GM12874 (cell line): ENCODE results near the gene YAF2.

ENCODE experiments used
- CTCF ChIP-seq: IDR thresholded peaks from 2 replicates; pipeline ENCODE4 v1.5.1; 2011; ENCODE audit warnings: low read depth, mild to moderate bottlenecking, control low read depth, low read length, moderate library complexity; ENCODE audit not compliant: insufficient read depth

YAF2 gene

GRCh38 chr12:42204362-42204761, 33.7 kb downstream of the YAF2 start:
- TF ChIP-seq CTCF, result no peak

GRCh38 chr12:42201063-42201462, 37.0 kb downstream of the YAF2 start:
- TF ChIP-seq CTCF, result no peak

GRCh38 chr12:42199007-42199406, 39.0 kb downstream of the YAF2 start:
- no peak for TF ChIP-seq CTCF

GRCh38 chr12:42196723-42197603, 41.1 kb downstream of the YAF2 start:
- no peak for TF ChIP-seq CTCF

GRCh38 chr12:42192686-42193085, 45.4 kb downstream of the YAF2 start:
- TF ChIP-seq CTCF, result no peak

GRCh38 chr12:42192258-42192657, 45.8 kb downstream of the YAF2 start:
- TF ChIP-seq CTCF, result no peak

- no peak for TF ChIP-seq CTCF
These were observed 47.7 kb downstream of the YAF2 start for GRCh38 chr12:42190376-42190775.
